H1 (cell line): Measurements from ENCODE around the gene CCNL2. TPM values are rescaled to one million over a fixed set of nuclear protein-coding genes. Genes with fewer than 3 reads are reported as not detected.

Source experiments
- BRCA1 ChIP-seq: IDR thresholded peaks from 2 replicates; pipeline ENCODE4 v1.6.1; 2012; ENCODE audit warnings: low read depth, low read length, improper control_type of control experiment
- RFX5 ChIP-seq: IDR thresholded peaks from 2 replicates; pipeline ENCODE4 v1.6.1; 2011; ENCODE audit warnings: low read depth, low read length, improper control_type of control experiment, borderline replicate concordance
- SIX5 ChIP-seq: IDR thresholded peaks from 2 replicates; pipeline ENCODE4 v1.6.1; 2011; ENCODE audit warnings: mild to moderate bottlenecking, low read depth, low read length
- SP4 ChIP-seq: IDR thresholded peaks from 2 replicates; pipeline ENCODE4 v1.6.1; 2012; ENCODE audit warnings: low read length, inconsistent platforms
- TCF12 ChIP-seq: IDR thresholded peaks from 2 replicates; pipeline ENCODE4 v1.6.1; 2011; ENCODE audit warnings: low read depth, mild to moderate bottlenecking, low read length
- USF2 ChIP-seq: IDR thresholded peaks from 2 replicates; pipeline ENCODE4 v1.6.1; 2011; ENCODE audit warnings: low read length, improper control_type of control experiment
- polyA plus RNA-seq, 7 experiments: library from polyadenylated mRNA; depleted of rRNA in 3 of 7; stranded (reverse) in 5 of 7; unstranded in 2 of 7; fragments of >200 nt in 5 of 7; fragments of 200-250 nt in 2 of 7; gene quantifications; 1 replicate in 5 of 7; 2 replicates in 1 of 7; 4 replicates in 1 of 7; pipeline versions ENCODE4 v1.2.1 to v1.2.3, GENCODE V29; 2011 to 2013; ENCODE audit warnings: missing spikeins in 2 of 7, mixed read lengths in 2 of 7
- total RNA-seq: library from RNA; stranded (reverse); fragmentation: NEBNext Ultra II Directional; extraction: Animal tissue kit (Norgen Biotek cat#: 25700); gene quantifications from 2 replicates; pipeline ENCODE4 v1.2.1, GENCODE V29; 2021

The CCNL2 gene
- total and polyA plus RNA-seq, 2 of the 8 experiments (the other 6 are each of a cell fraction or from before 2014, with no cell fraction given) = 79.8 to 120 TPM

- TF ChIP-seq RFX5 (no peak), BRCA1 (no peak), USF2 (no peak), TCF12 (no peak), SP4 (no peak), SIX5 (no peak)
Measured at GRCh38 chr1:1354271-1355247, 44.6 kb downstream of the CCNL2 start (continued).
